Uterus (tissue), 2 donors: ENCODE measurements around the gene PRIM2.
"Not testable (repeated sequence)": the region's sequence is repeated elsewhere in the genome, so short reads cannot be mapped to it uniquely, and the experiment has no call there.

Experiments
- CTCF ChIP-seq, 4 experiments: fragments of 200-600 bp in 2 of 4; fragments of 450-650 bp in 2 of 4; sonication (generic) in 2 of 4; IDR thresholded peaks; one replicate each; pipeline ENCODE4 v1.5.1; 2016 to 2019; ENCODE audit warnings: antibody characterized with exemption in 4 of 4, mild to moderate bottlenecking in 2 of 4, moderate library complexity in 1 of 4
- POLR2A ChIP-seq, 2 donors: fragments of 450-650 bp; IDR thresholded peaks; one replicate each; pipeline ENCODE4 v1.6.1; 2016; ENCODE audit warnings: antibody characterized with exemption in 2 of 2, mild to moderate bottlenecking in 1 of 2, moderate library complexity in 1 of 2

- not testable (repeated sequence) for TF ChIP-seq POLR2A, CTCF (IDR thresholded peaks at IDR 0.05)
Measured at GRCh38 chr6:57358319-57358718, 40.9 kb downstream of the PRIM2 start.
